Heart right ventricle (tissue), 16 donors: ENCODE measurements around the gene SEPTIN12. TPM values are rescaled to one million over a fixed set of nuclear protein-coding genes. Genes with fewer than 3 reads are reported as not detected.
A peak's percentile ranks its signal among the peaks of the same experiment; 100 is the strongest.

Experiments
- ATAC-seq, 8 donors: fragments of 200-7000 bp; cut with Tn5 transposase; one replicate each; pipeline ENCODE4 v1.9.1; 2020; ENCODE audit warnings: mild to moderate bottlenecking in 8 of 8, moderate library complexity in 8 of 8, moderate number of reproducible peaks in 1 of 8
- DNase-seq, 2 donors: peaks; one replicate each; pipeline ENCODE4 v3.0.0-alpha.2; 2020
- H3K27ac ChIP-seq, 10 donors: fragments of 200-600 bp; sonication (generic) in 2 of 10; one replicate each; pipeline versions ENCODE4 v1.5.0 to v1.8.0; 2020 to 2022; ENCODE audit warnings: mild to moderate bottlenecking in 3 of 10
- H3K27me3 ChIP-seq, 7 donors: fragments of 200-600 bp; one replicate each; pipeline ENCODE4 v1.8.0; 2021 to 2022; ENCODE audit warnings: mild to moderate bottlenecking in 2 of 7
- H3K36me3 ChIP-seq, 9 donors: fragments of 200-600 bp; sonication (generic) in 1 of 9; one replicate each; pipeline versions ENCODE4 v1.5.0 to v1.8.0; 2020 to 2022; ENCODE audit warnings: mild to moderate bottlenecking in 2 of 9
- H3K4me1 ChIP-seq, 9 donors: fragments of 200-600 bp; sonication (generic) in 1 of 9; one replicate each; pipeline versions ENCODE4 v1.5.0 to v1.8.0; 2020 to 2022; ENCODE audit warnings: mild to moderate bottlenecking in 4 of 9
- H3K4me3 ChIP-seq, 10 donors: fragments of 200-600 bp; sonication (generic) in 2 of 10; one replicate each; pipeline versions ENCODE4 v1.5.0 to v1.8.0; 2020 to 2022; ENCODE audit warnings: mild to moderate bottlenecking in 7 of 10, moderate library complexity in 2 of 10
- H3K9me3 ChIP-seq, 11 donors: fragments of 200-600 bp in 10 of 11; sonication (generic) in 2 of 11; one replicate each; pipeline versions ENCODE4 v1.5.0 to v1.8.0; 2013 to 2022; ENCODE audit warnings: mild to moderate bottlenecking in 2 of 11, control low read depth in 1 of 11, moderate library complexity in 1 of 11
- CTCF ChIP-seq, 9 donors: fragments of 200-600 bp; sonication (generic) in 2 of 9; IDR thresholded peaks; one replicate each; pipeline versions ENCODE4 v1.5.0 to v1.8.0; 2021 to 2022; ENCODE audit warnings: antibody characterized with exemption in 9 of 9, mild to moderate bottlenecking in 5 of 9, moderate library complexity in 1 of 9
- WGBS, 2 donors: extraction: QIAGEN DNeasy Blood & Tissue Kit; methylation state at CpG; one replicate each; pipeline ENCODE4 v1.1.7; 2013; ENCODE audit warnings: inconsistent platforms in 1 of 2; 5-methylcytosine and 5-hydroxymethylcytosine counted together
- intact Hi-C, 10 donors: fragments of 100-400 bp; cut with DNase I; formaldehyde crosslinking; loops; one replicate each; pipeline versions ENCODE4 v1.11.1 to v1.14.2; 2022
- polyA plus RNA-seq, 2 donors: library from polyadenylated mRNA; stranded (reverse); fragments of 200-250 nt; gene quantifications; one replicate each; pipeline ENCODE4 v1.2.3, GENCODE V29; 2013
- total RNA-seq, 10 donors: library from RNA; stranded (reverse); fragmentation: NEBNext Ultra II Directional in 3 of 10; extraction: Animal tissue kit (Norgen Biotek cat#: 25700) in 3 of 10; gene quantifications; one replicate each; pipeline versions ENCODE4 v1.2.1 to v1.2.4, GENCODE V29; 2021 to 2023
- donor health status: Arrhythmogenic right ventricular cardiomyopathy.
- donor health status: ischemic (EF 13 %, LVEDD 7.1; RV severe dilation, severe dysfunction).
- donor health status: healthy with polysubstance abuse.
- donor health status: DM: no; HTN: yes; CAD: no.
- donor health status: DM: no; HTN: no; CAD: no.
- donor health status: ischemic (EF 25% LVEDD 6.9; RV normal size, moderate dysfunction).
- donor health status: ischemic (EF 25% LVEDD 5.7; RV mildly dilated, moderate dysfunction).
- donor health status: healthy.
- donor health status: DM: yes; HTN: yes; CAD: no.
- donor health status: Ischemic cardiomyopathy.
- donor health status: ischemic (EF 35%, LVEDD 5.7; RV mildly dilated, moderate dysfunction).
- donor health status: nonischemic (EF 11% LVEDD 7.7; RV severe dilation, severe dysfunction).
- donor health status: DM: yes; HTN: yes; CAD: no.
- donor health status: PGD.
- donor health status: ischemic (EF 29% LVEDD 5.4; RV normal size, mild dysfunction).
- donor health status: nonischemic (EF 23%, LVEDD 6.1; RV moderate dilation, normal function).

Gene SEPTIN12
- total and polyA plus RNA-seq, 12 donors = 1.3 TPM; not detected in 11

GRCh38 chr16:4747906-4748681, 40.1 kb downstream of the SEPTIN12 start:
- ATAC-seq = no peak
- H3K36me3 ChIP-seq = peaks cover 0 to 49% (median 24%) of the 10 kb centered on the region in 9 donors
- H3K9me3 ChIP-seq = no peaks in the 10 kb centered on the region
- WGBS, 2 donors = 82 to 84% methylated on average over 14 of the region's 14 CpGs
- no peak for TF ChIP-seq CTCF (IDR thresholded peaks at IDR 0.05)
- H3K27me3 ChIP-seq = no peaks in the 10 kb centered on the region
- no peak overlapping the region for H3K4me3 ChIP-seq
- no peak overlapping the region for H3K27ac ChIP-seq
- DNase-seq = no peak
- intact Hi-C loops = no loop called here
- H3K4me1 ChIP-seq = peaks cover 0 to 17% (median 4%) of the 10 kb centered on the region in 9 donors

GRCh38 chr16:4746991-4747574, 41.1 kb downstream of the SEPTIN12 start:
- peak in 3 of 8 donors; percentile 11 to 29 (median 20) for ATAC-seq
- Histone ChIP-seq H3K27ac (no peak overlapping the region), H3K4me1 (peaks cover 0 to 22% (median 6%) of the 10 kb centered on the region in 9 donors), H3K36me3 (peaks cover 0 to 39% (median 18%) of the 10 kb centered on the region in 9 donors), H3K9me3 (no peaks in the 10 kb centered on the region), H3K4me3 (no peak overlapping the region), H3K27me3 (no peaks in the 10 kb centered on the region)
- no peak for TF ChIP-seq CTCF (IDR thresholded peaks at IDR 0.05)
- 53 to 55% methylated on average over 15 of the region's 15 CpGs for WGBS, 2 donors
- DNase-seq = no peak
- intact Hi-C loops = no loop called here

GRCh38 chr16:4746215-4746614, 41.9 kb downstream of the SEPTIN12 start:
- no peak overlapping the region for H3K27ac ChIP-seq
- 74 to 75% methylated on average over 8 of the region's 8 CpGs for WGBS, 2 donors
- peaks cover 0 to 30% (median 9%) of the 10 kb centered on the region in 9 donors for H3K36me3 ChIP-seq
- H3K4me1 ChIP-seq = peaks cover 0 to 22% (median 6%) of the 10 kb centered on the region in 9 donors
- DNase-seq = no peak
- H3K9me3 ChIP-seq = no peaks in the 10 kb centered on the region
- no peaks in the 10 kb centered on the region for H3K27me3 ChIP-seq
- TF ChIP-seq CTCF (IDR thresholded peaks at IDR 0.05) = no peak
- ATAC-seq = no peak
- H3K4me3 ChIP-seq = no peak overlapping the region
- intact Hi-C loops = no loop called here

GRCh38 chr16:4745274-4745569, 42.9 kb downstream of the SEPTIN12 start:
- H3K4me3 ChIP-seq = no peak overlapping the region
- no peak for TF ChIP-seq CTCF (IDR thresholded peaks at IDR 0.05)
- ATAC-seq (no peak), DNase-seq (no peak)
- H3K9me3 ChIP-seq = no peaks in the 10 kb centered on the region
- peaks cover 0 to 22% (median 6%) of the 10 kb centered on the region in 9 donors for H3K4me1 ChIP-seq
- WGBS, 2 donors = 81 to 93% methylated on average over 3 of the region's 3 CpGs
- intact Hi-C loops = no loop called here
- H3K27me3 ChIP-seq = no peaks in the 10 kb centered on the region
- peaks cover 0 to 21% (median 4%) of the 10 kb centered on the region in 9 donors for H3K36me3 ChIP-seq
- no peak overlapping the region for H3K27ac ChIP-seq
